ENCODE measurements around the gene MYRIP.
"Not testable (repeated sequence)": the region's sequence is repeated elsewhere in the genome, so short reads cannot be mapped to it uniquely, and the experiment has no call there.

MYRIP gene

GRCh38 chr3:39808467-39809180, 785 bp upstream of the MYRIP start:
- no peak for DNase-seq

- DNase-seq, result no peak
Measured at GRCh38 chr3:39809995-39810595, 686 bp downstream of the MYRIP start.

GRCh38 chr3:39810647-39811161, 1.3 kb downstream of the MYRIP start:
- no peak for DNase-seq

GRCh38 chr3:39811561-39811960, 2.2 kb downstream of the MYRIP start:
- no peak for DNase-seq

- no peak for DNase-seq
Measured at GRCh38 chr3:39812537-39812936, 3.1 kb downstream of the MYRIP start.

- DNase-seq, result no peak
Measured at GRCh38 chr3:39814007-39814406, 4.6 kb downstream of the MYRIP start.

GRCh38 chr3:39819899-39820298, 10.5 kb downstream of the MYRIP start:
- no peak for DNase-seq

- DNase-seq, result not testable (repeated sequence)
Measured at GRCh38 chr3:39833764-39834163, 24.4 kb downstream of the MYRIP start.

GRCh38 chr3:39839484-39839883, 30.1 kb downstream of the MYRIP start:
- no peak for DNase-seq

GRCh38 chr3:39843440-39843839, 34.0 kb downstream of the MYRIP start:
- no peak for DNase-seq

GRCh38 chr3:39848365-39848764, 39.0 kb downstream of the MYRIP start:
- DNase-seq, result no peak

- DNase-seq, result peak; percentile 52
Measured at GRCh38 chr3:39849992-39850715, 40.7 kb downstream of the MYRIP start.

- DNase-seq, result peak; percentile 52
Measured at GRCh38 chr3:39850716-39851032, 41.3 kb downstream of the MYRIP start.

GRCh38 chr3:39855517-39855916, 46.1 kb downstream of the MYRIP start:
- DNase-seq, result no peak

GRCh38 chr3:39869890-39870289, 60.5 kb downstream of the MYRIP start:
- DNase-seq, result no peak

- DNase-seq, result no peak
Measured at GRCh38 chr3:39870706-39871105, 61.3 kb downstream of the MYRIP start.

- DNase-seq, result no peak
Measured at GRCh38 chr3:39879581-39879980, 70.2 kb downstream of the MYRIP start.

- no peak for DNase-seq
Measured at GRCh38 chr3:39882111-39882510, 72.7 kb downstream of the MYRIP start.

- DNase-seq, result no peak
Measured at GRCh38 chr3:39892068-39892467, 82.7 kb downstream of the MYRIP start.

GRCh38 chr3:39896184-39896583, 86.8 kb downstream of the MYRIP start:
- no peak for DNase-seq

GRCh38 chr3:39900462-39901002, 91.1 kb downstream of the MYRIP start:
- no peak for DNase-seq

- DNase-seq, result no peak
Measured at GRCh38 chr3:39903253-39903652, 93.8 kb downstream of the MYRIP start.

- no peak for DNase-seq
Measured at GRCh38 chr3:39905788-39906187, 96.4 kb downstream of the MYRIP start.

GRCh38 chr3:39907981-39908380, 98.6 kb downstream of the MYRIP start:
- DNase-seq, result no peak

Data from NCI-H1436 treated with DMSO at 0.1 percent for 48 hours (cell line).